GM18517 (cell line): ENCODE measurements around the gene NRXN2.
"Not testable (repeated sequence)": the region's sequence is repeated elsewhere in the genome, so short reads cannot be mapped to it uniquely, and the experiment has no call there.

Experiments used
- ATAC-seq: cut with Tn5 transposase; IDR thresholded peaks from one replicate; pipeline ENCODE4 v1.9.1; 2021; ENCODE audit warnings: mild to moderate bottlenecking, moderate library complexity; ENCODE audit not compliant: unreplicated experiment

NRXN2 gene

DNA sequence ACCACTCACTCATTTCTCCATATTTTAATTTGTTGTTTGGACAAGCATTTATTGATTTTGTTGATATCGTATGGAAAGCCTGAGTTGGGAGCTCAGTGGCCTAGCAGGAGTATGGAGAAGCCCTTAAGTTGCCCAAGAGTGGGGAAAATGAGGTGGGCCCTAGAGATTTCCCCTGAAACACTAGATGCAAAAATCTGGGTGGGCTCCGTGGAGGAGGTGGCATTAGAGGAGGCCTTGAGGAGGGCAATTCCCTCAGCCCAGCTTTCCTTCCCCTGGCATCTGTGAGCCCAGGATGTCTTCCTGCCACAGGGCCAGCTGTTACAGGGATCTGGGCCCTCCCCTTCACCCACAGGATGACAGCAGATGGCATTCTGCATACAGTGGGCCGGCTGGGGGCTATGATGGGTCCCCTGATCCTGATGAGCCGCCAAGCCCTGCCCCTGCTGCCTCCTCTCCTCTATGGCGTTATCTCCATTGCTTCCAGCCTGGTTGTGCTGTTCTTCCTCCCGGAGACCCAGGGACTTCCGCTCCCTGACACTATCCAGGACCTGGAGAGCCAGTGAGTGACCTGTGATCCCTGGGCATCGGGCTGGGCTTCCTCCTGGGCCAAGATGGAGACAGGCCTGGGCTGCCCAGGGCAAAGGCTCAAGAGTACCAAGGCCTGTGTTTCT is 153.6 kb downstream of the NRXN2 start:
- no peak for ATAC-seq

DNA sequence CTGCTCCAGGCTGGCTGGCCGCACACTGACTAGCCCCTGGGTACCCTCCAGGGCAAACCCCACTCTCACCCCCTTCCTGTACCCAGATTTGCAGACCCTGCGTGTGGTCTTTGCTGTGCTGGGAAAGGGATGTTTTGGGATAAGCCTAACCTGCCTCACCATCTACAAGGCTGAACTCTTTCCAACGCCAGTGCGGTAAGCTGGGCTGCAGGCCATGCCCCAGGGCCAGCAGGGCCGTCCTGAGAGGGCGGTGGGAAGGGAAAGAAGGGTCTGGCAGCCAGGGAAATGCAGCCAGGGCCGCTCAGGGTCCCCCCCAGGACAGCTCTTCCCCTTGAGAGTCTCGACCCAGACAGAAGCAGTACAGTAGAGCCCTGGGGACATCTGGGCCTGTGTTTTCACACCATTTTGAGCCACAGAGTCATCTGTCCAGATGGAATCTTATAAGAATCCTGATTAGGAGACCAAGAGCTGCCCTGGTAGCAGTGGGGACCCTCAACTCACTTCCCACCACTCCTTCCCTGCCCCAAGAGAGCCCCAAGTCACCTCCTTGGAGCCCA is 154.3 kb downstream of the NRXN2 start:
- ATAC-seq = no peak

- ATAC-seq = no peak
Observed at GRCh38 chr11:64568041-64568571, 154.9 kb downstream of the NRXN2 start.

DNA sequence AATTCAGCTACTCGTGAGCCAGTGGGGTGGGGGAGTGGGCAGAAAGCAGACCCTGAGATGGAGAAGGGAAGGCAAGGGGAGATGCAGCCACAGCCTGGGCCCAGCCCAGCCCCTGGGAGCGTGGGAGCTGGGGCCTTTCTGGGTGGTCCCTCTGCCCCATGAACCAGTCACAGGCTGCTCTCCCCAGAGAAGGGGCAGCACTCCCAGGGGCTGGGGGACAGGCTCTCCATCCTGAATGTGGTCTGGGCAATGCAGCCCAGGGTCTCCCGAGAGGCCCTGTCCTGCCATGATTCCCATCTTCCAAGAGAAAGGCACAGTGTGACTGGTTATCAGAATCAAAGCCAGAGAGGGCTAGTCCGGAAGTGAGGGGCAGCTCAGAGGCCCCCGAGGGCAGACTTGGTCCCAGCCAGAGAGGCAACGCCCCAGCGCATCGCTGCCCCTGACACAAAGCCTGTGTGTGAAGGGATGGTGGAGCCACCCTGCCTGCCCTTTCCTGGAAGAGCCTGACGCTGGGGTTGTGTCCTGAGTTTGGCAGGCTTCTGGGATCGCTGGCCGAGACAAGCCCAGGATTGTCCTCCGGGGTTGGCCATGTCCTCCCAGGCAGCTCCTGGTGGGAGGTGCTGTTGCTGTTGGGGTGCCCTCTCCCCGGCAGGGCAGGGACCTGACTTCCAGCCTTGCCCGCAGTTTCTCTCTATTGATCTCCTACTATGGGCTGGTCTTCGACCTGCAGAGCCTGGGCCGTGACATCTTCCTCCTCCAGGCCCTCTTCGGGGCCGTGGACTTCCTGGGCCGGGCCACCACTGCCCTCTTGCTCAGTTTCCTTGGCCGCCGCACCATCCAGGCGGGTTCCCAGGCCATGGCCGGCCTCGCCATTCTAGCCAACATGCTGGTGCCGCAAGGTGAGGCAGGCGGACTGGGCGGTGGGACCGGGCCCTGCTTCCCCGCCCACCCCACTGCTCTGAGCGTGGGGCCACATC is 155.8 kb downstream of the NRXN2 start:
- no peak for ATAC-seq

- ATAC-seq = no peak
Observed at GRCh38 chr11:64566042-64566914, 156.7 kb downstream of the NRXN2 start.

DNA sequence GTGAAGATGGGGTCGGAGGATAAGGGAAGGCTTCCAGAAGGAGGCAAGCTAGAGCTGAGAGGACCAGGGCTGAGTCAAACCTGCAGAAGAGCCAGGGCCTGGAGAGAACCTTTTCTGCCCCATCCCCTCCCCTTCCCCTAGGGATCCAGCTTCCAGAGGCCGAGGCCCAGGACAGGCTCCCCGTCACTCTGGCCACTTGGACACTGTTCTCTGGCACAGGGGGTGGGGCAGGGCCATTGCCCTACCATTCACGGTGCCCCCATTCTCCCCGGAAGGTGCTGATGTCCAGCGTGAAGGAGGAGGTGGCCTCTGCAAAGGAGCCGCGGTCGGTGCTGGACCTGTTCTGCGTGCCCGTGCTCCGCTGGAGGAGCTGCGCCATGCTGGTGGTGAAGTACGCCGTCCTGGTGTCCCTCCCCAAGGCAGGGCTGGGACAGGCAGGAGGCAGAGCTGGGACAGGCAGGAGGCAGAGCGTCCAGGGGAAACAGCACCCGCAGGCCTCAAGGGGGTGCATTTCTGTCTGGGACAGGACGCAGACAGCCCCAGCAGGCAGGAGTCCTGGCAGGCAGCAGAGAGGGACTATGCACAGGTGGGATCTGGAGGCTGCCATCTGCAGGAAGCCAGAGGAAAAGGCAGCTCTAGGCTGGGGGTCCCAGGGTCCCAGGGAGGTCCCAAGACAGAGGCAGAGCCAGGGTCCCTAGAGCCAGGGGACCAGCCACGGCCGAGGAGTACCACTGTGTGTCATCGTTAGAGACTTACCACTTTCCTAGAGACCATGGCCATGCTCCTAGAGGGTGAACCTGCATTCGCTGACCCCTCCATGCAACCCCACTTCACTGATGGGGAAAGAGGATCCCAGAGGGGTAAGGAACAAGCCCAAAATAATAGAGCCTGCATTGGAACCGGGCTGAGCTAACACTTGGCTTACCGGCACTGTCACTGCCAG is 157.8 kb downstream of the NRXN2 start:
- no peak for ATAC-seq

DNA sequence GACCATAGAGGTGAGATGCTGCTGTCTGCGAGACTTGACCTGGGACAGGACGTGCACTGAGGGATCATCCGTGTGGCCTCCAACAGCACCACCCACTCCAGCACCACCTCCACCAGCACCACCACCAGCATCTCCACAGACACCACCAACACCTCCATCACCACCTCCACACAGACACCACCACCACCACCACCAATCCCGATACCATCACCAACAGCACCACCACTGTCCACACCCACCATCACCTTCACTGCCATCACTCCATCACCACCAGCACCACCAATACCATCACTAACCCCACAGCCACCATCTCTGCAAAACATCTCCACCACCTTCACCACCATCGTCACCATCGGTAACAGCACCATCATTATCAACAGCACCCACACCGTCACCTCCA is 158.6 kb downstream of the NRXN2 start:
- ATAC-seq = no peak

DNA sequence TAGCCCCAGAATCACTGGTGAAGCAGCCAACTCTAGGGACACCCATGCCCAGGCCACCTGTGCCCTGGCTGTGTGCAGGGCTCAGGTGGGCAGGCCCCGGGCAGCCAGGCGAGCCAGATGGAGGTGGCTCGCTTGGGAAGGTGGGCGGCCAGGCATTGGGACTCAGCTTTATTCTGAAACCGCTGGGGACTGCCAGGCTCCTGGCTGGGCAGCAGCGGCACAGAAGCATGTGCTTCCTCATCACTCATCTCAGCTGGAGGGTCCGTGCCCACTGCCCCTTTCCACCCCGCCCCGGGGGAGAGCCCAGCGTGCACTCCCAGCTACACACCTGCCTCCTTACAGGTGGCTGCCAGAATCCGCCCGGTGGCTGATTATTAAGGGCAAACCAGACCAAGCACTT is 159.0 kb downstream of the NRXN2 start:
- ATAC-seq = no peak

GRCh38 chr11:64562723-64563351 is 160.2 kb downstream of the NRXN2 start:
- ATAC-seq = no peak

GRCh38 chr11:64561984-64562722 is 160.8 kb downstream of the NRXN2 start:
- ATAC-seq = no peak

- ATAC-seq = not testable (repeated sequence)
Observed at GRCh38 chr11:64561429-64561828, 161.6 kb downstream of the NRXN2 start.

DNA sequence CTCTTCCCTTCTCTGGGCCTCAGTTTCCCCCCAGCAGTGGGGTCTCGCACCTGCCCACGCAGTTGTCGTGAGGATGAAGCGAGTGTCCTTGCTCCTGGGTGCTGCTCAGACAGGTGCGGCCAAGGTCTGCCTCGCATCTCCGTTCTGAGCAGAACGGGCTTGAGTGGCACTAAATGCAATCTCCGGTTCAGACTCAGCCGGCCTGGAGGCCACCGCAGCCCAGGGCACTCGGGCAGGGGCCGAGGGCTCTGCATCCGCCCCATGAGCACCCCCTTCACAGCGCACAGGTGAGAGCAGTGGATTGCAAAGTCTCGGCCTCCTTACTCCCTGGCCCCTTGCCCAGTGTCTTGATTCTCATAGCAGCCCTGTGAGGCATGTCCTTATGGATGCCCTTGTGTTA is 162.1 kb downstream of the NRXN2 start:
- no peak for ATAC-seq

- ATAC-seq = no peak
Observed at GRCh38 chr11:64560139-64560771, 162.7 kb downstream of the NRXN2 start.

DNA sequence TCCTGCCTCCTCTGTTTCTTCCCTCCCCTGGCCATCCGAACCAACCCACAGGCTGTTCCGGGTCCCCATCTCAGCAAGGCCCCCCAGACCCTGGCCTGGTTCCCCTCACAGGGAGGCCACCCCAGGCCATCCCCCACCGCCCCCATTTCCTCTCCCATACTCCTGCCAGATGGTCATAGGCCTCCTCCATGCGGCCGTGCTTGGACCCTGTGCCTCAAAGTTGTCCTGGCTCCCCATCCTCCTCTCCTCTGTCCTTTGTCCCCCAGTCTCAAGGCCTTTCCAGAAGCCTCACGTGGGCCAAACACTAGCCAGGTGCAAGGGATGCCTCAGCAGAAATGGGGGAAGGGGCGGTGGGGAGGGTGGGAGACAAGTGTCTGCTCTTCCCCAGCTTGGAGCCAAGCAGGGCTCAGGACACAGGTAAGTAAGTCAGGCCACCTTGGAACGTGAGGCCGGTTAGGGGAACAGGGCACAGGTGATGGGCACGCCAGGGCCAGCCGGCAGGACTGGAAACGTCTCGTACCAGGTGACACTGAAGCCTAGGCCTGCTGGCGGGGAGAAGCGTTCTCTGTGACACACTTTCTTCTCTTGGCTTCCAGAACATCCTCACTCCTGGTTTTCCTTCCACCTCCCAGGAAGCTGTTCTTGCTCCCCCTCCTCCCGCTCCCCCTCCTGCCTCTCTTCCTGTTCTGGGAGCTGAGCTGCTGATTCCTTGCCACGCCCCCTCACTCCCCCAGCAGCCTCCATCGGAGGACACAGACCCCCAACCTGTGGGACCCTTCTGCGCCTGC is 163.5 kb downstream of the NRXN2 start:
- no peak for ATAC-seq

DNA sequence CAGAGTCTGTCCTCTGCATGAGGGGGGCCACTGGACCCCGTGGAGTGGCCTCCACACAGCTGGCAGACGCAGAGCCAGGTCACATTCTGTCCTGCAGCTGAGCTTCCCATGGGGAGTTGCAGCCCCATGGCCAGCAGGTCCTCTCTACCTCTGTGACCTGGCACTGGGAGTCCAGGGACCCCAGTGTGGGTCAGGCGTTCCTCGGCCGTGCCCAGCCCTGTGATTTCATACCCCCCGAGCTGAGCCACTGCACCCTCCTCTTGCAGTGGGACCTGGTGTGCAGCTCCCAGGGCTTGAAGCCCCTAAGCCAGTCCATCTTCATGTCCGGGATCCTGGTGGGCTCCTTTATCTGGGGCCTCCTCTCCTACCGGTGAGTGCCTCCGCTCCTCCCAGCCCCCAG is 164.1 kb downstream of the NRXN2 start:
- ATAC-seq = no peak

DNA sequence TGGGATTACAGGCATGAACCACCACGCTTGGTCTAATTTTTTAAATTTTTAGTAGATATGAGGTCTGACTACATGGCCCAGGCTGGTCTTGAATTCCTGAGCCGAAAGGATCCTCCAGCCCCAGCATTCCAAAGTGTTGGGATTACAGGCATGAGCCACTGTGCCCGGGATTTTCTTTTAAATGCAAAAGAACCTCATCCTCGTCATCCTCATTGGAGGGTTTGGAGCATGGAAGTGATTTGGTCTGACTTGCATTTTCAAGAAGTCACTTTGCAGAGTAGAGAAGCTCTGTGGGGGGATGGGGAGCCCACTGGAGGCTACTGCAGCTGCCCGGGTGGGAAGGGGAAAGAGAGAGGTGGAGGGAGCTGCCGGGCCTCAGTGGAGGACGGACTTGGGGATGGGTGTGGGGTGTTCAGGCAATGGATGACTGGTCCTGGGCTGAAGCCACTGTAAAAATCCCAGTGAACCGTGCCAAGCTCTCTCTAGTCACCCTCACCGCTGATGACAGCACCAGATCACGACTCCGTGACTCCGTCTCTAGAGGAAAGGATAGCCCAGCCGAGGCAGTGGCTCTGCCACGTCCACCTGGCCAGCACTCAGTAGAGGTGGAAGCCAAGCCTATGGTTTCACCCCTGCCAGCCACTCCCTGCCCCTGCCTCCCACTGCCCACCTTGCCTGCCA is 164.8 kb downstream of the NRXN2 start:
- ATAC-seq = no peak
